ENCODE data around the gene PIK3R2. TPM values are rescaled to one million over a fixed set of nuclear protein-coding genes. Genes with fewer than 3 reads are reported as not detected.

PIK3R2 gene
- polyA plus RNA-seq, 1 donor from 2014 or later, result 14.8 TPM

GRCh38 chr19:18120127-18120526, 32.8 kb upstream of the PIK3R2 start:
- H3K27ac ChIP-seq (ENCODE audit: low read length), result no peak overlapping the region

GRCh38 chr19:18121166-18121565, 31.8 kb upstream of the PIK3R2 start:
- Histone ChIP-seq H3K9ac (ENCODE audit: low read length) (no peak overlapping the region), H3K79me2 (replicated peaks; ENCODE audit: insufficient read depth, low read length) (peaks cover 8% of the 10 kb centered on the region), H3K4me3 (ENCODE audit: low read length) (no peak overlapping the region)

More at GRCh38 chr19:18120127-18120526, 32.8 kb upstream of the PIK3R2 start:
- Histone ChIP-seq H3F3A (ENCODE audit: insufficient read depth, low read length, poor library complexity, severe bottlenecking) (no peaks in the 10 kb centered on the region), H3K9ac (ENCODE audit: low read length) (no peak overlapping the region), H3K27me3 (ENCODE audit: insufficient read depth, low read depth, low read length) (no peaks in the 10 kb centered on the region), H3K9me3 (ENCODE audit: low read length) (no peaks in the 10 kb centered on the region), H4K20me1 (ENCODE audit: insufficient read depth) (no peaks in the 10 kb centered on the region), H3K36me3 (ENCODE audit: insufficient read depth, low read length) (no peaks in the 10 kb centered on the region), H3K79me2 (replicated peaks; ENCODE audit: insufficient read depth, low read length) (peaks cover 8% of the 10 kb centered on the region), H3K9me2 (ENCODE audit: insufficient read depth, low read length) (no peaks in the 10 kb centered on the region), H2AFZ (ENCODE audit: low read depth, low read length) (no peak overlapping the region), H3K4me3 (ENCODE audit: low read length) (no peak overlapping the region), H3K4me2 (ENCODE audit: low read length) (no peak overlapping the region)
- TF ChIP-seq EZH2 (IDR thresholded peaks at IDR 0.05; ENCODE audit: borderline replicate concordance, insufficient read depth, low read length, poor library complexity, severe bottlenecking) (no peak), RAD21 (conservative IDR thresholded peaks at IDR 0.05) (no peak), CTCF (IDR thresholded peaks at IDR 0.05; ENCODE audit: poor library complexity, severe bottlenecking) (no peak), REST (IDR thresholded peaks at IDR 0.05; ENCODE audit: borderline replicate concordance) (no peak), EP300 (conservative IDR thresholded peaks at IDR 0.05; ENCODE audit: poor library complexity, severe bottlenecking) (no peak), SMC3 (conservative IDR thresholded peaks at IDR 0.05; ENCODE audit: poor library complexity) (no peak), MXI1 (conservative IDR thresholded peaks at IDR 0.05; ENCODE audit: poor library complexity, severe bottlenecking) (no peak), TAF1 (IDR thresholded peaks at IDR 0.05; ENCODE audit: low read depth) (no peak), POLR2AphosphoS5 (IDR thresholded peaks at IDR 0.05) (no peak)

More at GRCh38 chr19:18121166-18121565, 31.8 kb upstream of the PIK3R2 start:
- Histone ChIP-seq H2AFZ (ENCODE audit: low read depth, low read length) (no peak overlapping the region), H3K9me3 (ENCODE audit: low read length) (no peaks in the 10 kb centered on the region), H3K4me2 (ENCODE audit: low read length) (no peak overlapping the region), H3K27ac (ENCODE audit: low read length) (no peak overlapping the region), H3K27me3 (ENCODE audit: insufficient read depth, low read depth, low read length) (no peaks in the 10 kb centered on the region), H3F3A (ENCODE audit: insufficient read depth, low read length, poor library complexity, severe bottlenecking) (no peaks in the 10 kb centered on the region), H3K9me2 (ENCODE audit: insufficient read depth, low read length) (no peaks in the 10 kb centered on the region), H4K20me1 (ENCODE audit: insufficient read depth) (no peaks in the 10 kb centered on the region), H3K36me3 (ENCODE audit: insufficient read depth, low read length) (no peaks in the 10 kb centered on the region)
- TF ChIP-seq RAD21 (conservative IDR thresholded peaks at IDR 0.05) (no peak), REST (IDR thresholded peaks at IDR 0.05; ENCODE audit: borderline replicate concordance) (no peak), CTCF (IDR thresholded peaks at IDR 0.05; ENCODE audit: poor library complexity, severe bottlenecking) (no peak)

Measured in neural cell (in vitro differentiated cells).